ENCODE measurements around the gene ITGB1. TPM values are rescaled to one million over a fixed set of nuclear protein-coding genes. Genes with fewer than 3 reads are reported as not detected.

Gene ITGB1
- total and polyA plus RNA-seq, 2 of the 8 experiments (the other 6 are each of a cell fraction or from before 2014, with no cell fraction given) = 82.7 to 321 TPM

GRCh38 chr10:32882076-32882475 lies 76.0 kb downstream of the ITGB1 start:
- H2BK12ac ChIP-seq (ENCODE audit: low read depth, low read length) = no peak overlapping the region
- no peak overlapping the region for H3K18ac ChIP-seq (ENCODE audit: extremely low read depth, low read length)
- no peak overlapping the region for H3K27ac ChIP-seq (ENCODE audit: low read depth, low read length)
- DNase-seq (ENCODE audit: low read depth in 1 of 2, low spot score in 2 of 2) (no peak), FAIRE-seq (peak; percentile 58)
- no peak overlapping the region for H3K4me3 ChIP-seq (ENCODE audit: extremely low read depth in 1 of 4, insufficient read depth in 2 of 4, low read depth in 3 of 4, low read length in 4 of 4)
- no peak overlapping the region for H3K9ac ChIP-seq (replicated peaks in 1 of 4; ENCODE audit: extremely low read depth in 1 of 4, low read depth in 3 of 4, low read length in 3 of 4)
- H2BK120ac ChIP-seq (replicated peaks; ENCODE audit: low read depth, low read length) = no peak overlapping the region
- no peak overlapping the region for H3K4me2 ChIP-seq (ENCODE audit: insufficient read depth in 1 of 2, low read depth in 2 of 2, low read length in 2 of 2)
- no peak overlapping the region for H4K8ac ChIP-seq (ENCODE audit: extremely low read depth, insufficient read depth, low read length)
- no peak overlapping the region for H2BK15ac ChIP-seq (ENCODE audit: low read length)
- no peak overlapping the region for H3K56ac ChIP-seq (replicated peaks; ENCODE audit: insufficient read length, low read depth, low read length)
- no peaks in the 10 kb centered on the region for H3K36me3 ChIP-seq (ENCODE audit: control insufficient read depth in 2 of 4, insufficient read depth in 4 of 4, low read length in 3 of 4)
- H3K14ac ChIP-seq (ENCODE audit: insufficient read length) = no peak overlapping the region
- no peaks in the 10 kb centered on the region for H3K79me2 ChIP-seq (ENCODE audit: control insufficient read depth in 1 of 2, insufficient read depth in 2 of 2, low read length in 2 of 2)
- H4K20me1 ChIP-seq (replicated peaks in 1 of 2; ENCODE audit: control insufficient read depth in 1 of 2, insufficient read depth in 2 of 2, low read length in 2 of 2) = no peaks in the 10 kb centered on the region
- no peak overlapping the region for H2AFZ ChIP-seq (ENCODE audit: low read length)
- TF ChIP-seq POU5F1 (IDR thresholded peaks at IDR 0.05; ENCODE audit: low read depth, low read length) (no peak), TBP (IDR thresholded peaks at IDR 0.05; ENCODE audit: low read depth, low read length) (no peak), POLR2A (IDR thresholded peaks at IDR 0.05; ENCODE audit: control extremely low read depth in 1 of 2, low read depth in 2 of 2, low read length in 2 of 2) (no peak), EZH2 (IDR thresholded peaks at IDR 0.05; ENCODE audit: low read depth, low read length, severe bottlenecking) (no peak), RFX5 (IDR thresholded peaks at IDR 0.05; ENCODE audit: borderline replicate concordance, low read depth, low read length) (no peak)
- no peak overlapping the region for H2BK5ac ChIP-seq (ENCODE audit: low read depth, low read length)
- no peaks in the 10 kb centered on the region for H3K4me1 ChIP-seq (replicated peaks in 1 of 4; ENCODE audit: control insufficient read depth in 3 of 4, insufficient read depth in 4 of 4, low read length in 3 of 4)
- H3K23me2 ChIP-seq (ENCODE audit: low read depth, low read length) = no peaks in the 10 kb centered on the region
- H3K4ac ChIP-seq (replicated peaks; ENCODE audit: insufficient read length, low read depth, low read length) = no peak overlapping the region
- no peak overlapping the region for H2BK20ac ChIP-seq (ENCODE audit: low read length)
- H4K5ac ChIP-seq (ENCODE audit: insufficient read length, low read depth, low read length) = no peak overlapping the region
- peaks cover 0 to 1% (median 0%) of the 10 kb centered on the region in 4 experiments; a peak in 1 of 7 replicates for H3K27me3 ChIP-seq (replicated peaks in 1 of 4; ENCODE audit: control insufficient read depth in 3 of 4, extremely low read depth in 1 of 4, insufficient read depth in 3 of 4, low read length in 3 of 4)
- POLR2A ChIA-PET (ENCODE audit: partially characterized antibody) = no interaction called here
- no peak overlapping the region for H3K23ac ChIP-seq (ENCODE audit: insufficient read length)
- no peak overlapping the region for H2AK5ac ChIP-seq (ENCODE audit: low read depth, low read length)
- 84% methylated on average over 6 of the region's 6 CpGs; no CpG with 5 or more reads in 1 of the 2 experiments for WGBS, 2 experiments (ENCODE audit: extremely low coverage in 1 of 2, insufficient coverage in 1 of 2, insufficient read length in 1 of 2, insufficient replicate concordance in 2 of 2, low coverage in 1 of 2, low lambda C conversion rate in 2 of 2, missing lambda C conversion rate in 1 of 2)
- H4K91ac ChIP-seq (replicated peaks; ENCODE audit: insufficient read length, low read length) = no peak overlapping the region
- CTCF ChIA-PET (ENCODE audit: partially characterized antibody) = interaction anchor here (0.6 kb wide), 1 partner anchor 185 kb away, joined by 3 read pairs; no protein-coding TSS in a partner anchor
- no peaks in the 10 kb centered on the region for H3K79me1 ChIP-seq (ENCODE audit: low read depth, low read length)
- H3K9me3 ChIP-seq (ENCODE audit: insufficient read depth in 2 of 2, low read depth in 1 of 2, low read length in 1 of 2) = no peaks in the 10 kb centered on the region

All from H1 (cell line).